ENCODE measurements around the gene MDP1.

The MDP1 gene

GRCh38 chr14:24185741-24186140 lies 30.1 kb downstream of the MDP1 start:
- Mint-ChIP-seq H3K27ac (ENCODE audit: low read depth) (no peak overlapping the region), H3K4me1 (peaks cover 29% of the 10 kb centered on the region), H3K4me3 (no peak overlapping the region), H3K27me3 (no peaks in the 10 kb centered on the region), H3K9me3 (no peaks in the 10 kb centered on the region), H3K36me3 (ENCODE audit: insufficient read depth) (peaks cover 14% of the 10 kb centered on the region)
- ATAC-seq (replicated peaks; ENCODE audit: extremely low read depth, poor library complexity, severe bottlenecking) (no peak), DNase-seq (ENCODE audit: low spot score in 2 of 2) (no peak)

- no peaks in the 10 kb centered on the region for H3K9me3 Mint-ChIP-seq
- ATAC-seq (replicated peaks; ENCODE audit: extremely low read depth, poor library complexity, severe bottlenecking) (no peak), DNase-seq (ENCODE audit: low spot score in 2 of 2) (no peak)
- H3K27me3 Mint-ChIP-seq, result no peaks in the 10 kb centered on the region
- H3K36me3 Mint-ChIP-seq (ENCODE audit: insufficient read depth), result peaks cover 17% of the 10 kb centered on the region
- peak overlapping the region; percentile 38 for H3K27ac Mint-ChIP-seq (ENCODE audit: low read depth)
- H3K4me3 Mint-ChIP-seq, result no peak overlapping the region
- H3K4me1 Mint-ChIP-seq, result peaks cover 29% of the 10 kb centered on the region
These were observed 30.8 kb downstream of the MDP1 start for GRCh38 chr14:24185026-24185425.

GRCh38 chr14:24184104-24184970 lies 31.5 kb downstream of the MDP1 start:
- no peak overlapping the region for H3K4me3 Mint-ChIP-seq
- H3K27me3 Mint-ChIP-seq, result no peaks in the 10 kb centered on the region
- DNase-seq (ENCODE audit: low spot score in 2 of 2) (no peak), ATAC-seq (replicated peaks; ENCODE audit: extremely low read depth, poor library complexity, severe bottlenecking) (no peak)
- H3K27ac Mint-ChIP-seq (ENCODE audit: low read depth), result peak overlapping the region; percentile 38
- no peaks in the 10 kb centered on the region for H3K9me3 Mint-ChIP-seq
- H3K4me1 Mint-ChIP-seq, result peaks cover 27% of the 10 kb centered on the region
- H3K36me3 Mint-ChIP-seq (ENCODE audit: insufficient read depth), result peaks cover 20% of the 10 kb centered on the region

GRCh38 chr14:24183014-24183481 lies 32.8 kb downstream of the MDP1 start:
- H3K4me3 Mint-ChIP-seq, result no peak overlapping the region
- no peaks in the 10 kb centered on the region for H3K27me3 Mint-ChIP-seq
- H3K4me1 Mint-ChIP-seq, result peaks cover 16% of the 10 kb centered on the region
- DNase-seq (ENCODE audit: low spot score in 2 of 2), result no peak
- peak overlapping the region; percentile 83 for H3K27ac Mint-ChIP-seq (ENCODE audit: low read depth)
- H3K9me3 Mint-ChIP-seq, result no peaks in the 10 kb centered on the region
- H3K36me3 Mint-ChIP-seq (ENCODE audit: insufficient read depth), result peaks cover 18% of the 10 kb centered on the region
- no peak for ATAC-seq (replicated peaks; ENCODE audit: extremely low read depth, poor library complexity, severe bottlenecking)

- no peak for ATAC-seq (replicated peaks; ENCODE audit: extremely low read depth, poor library complexity, severe bottlenecking)
- Mint-ChIP-seq H3K36me3 (ENCODE audit: insufficient read depth) (peaks cover 24% of the 10 kb centered on the region), H3K4me1 (peaks cover 8% of the 10 kb centered on the region), H3K27ac (ENCODE audit: low read depth) (peak overlapping the region; percentile 83), H3K9me3 (no peaks in the 10 kb centered on the region), H3K4me3 (no peak overlapping the region), H3K27me3 (no peaks in the 10 kb centered on the region)
- no peak for DNase-seq (ENCODE audit: low spot score in 2 of 2)
These were observed 33.6 kb downstream of the MDP1 start for GRCh38 chr14:24182110-24182882.

- Mint-ChIP-seq H3K27me3 (no peaks in the 10 kb centered on the region), H3K36me3 (ENCODE audit: insufficient read depth) (peaks cover 21% of the 10 kb centered on the region), H3K4me1 (peaks cover 4% of the 10 kb centered on the region), H3K9me3 (no peaks in the 10 kb centered on the region), H3K27ac (ENCODE audit: low read depth) (peak overlapping the region; percentile 83), H3K4me3 (no peak overlapping the region)
- ATAC-seq (replicated peaks; ENCODE audit: extremely low read depth, poor library complexity, severe bottlenecking) (no peak), DNase-seq (ENCODE audit: low spot score in 2 of 2) (no peak)
These were observed 34.3 kb downstream of the MDP1 start for GRCh38 chr14:24181371-24182077.

GRCh38 chr14:24179961-24180796 lies 35.7 kb downstream of the MDP1 start:
- H3K27me3 Mint-ChIP-seq, result no peaks in the 10 kb centered on the region
- H3K9me3 Mint-ChIP-seq, result no peaks in the 10 kb centered on the region
- DNase-seq (ENCODE audit: low spot score in 2 of 2) (no peak), ATAC-seq (replicated peaks; ENCODE audit: extremely low read depth, poor library complexity, severe bottlenecking) (no peak)
- H3K27ac Mint-ChIP-seq (ENCODE audit: low read depth), result no peak overlapping the region
- H3K4me1 Mint-ChIP-seq, result peaks cover 7% of the 10 kb centered on the region
- H3K36me3 Mint-ChIP-seq (ENCODE audit: insufficient read depth), result peaks cover 26% of the 10 kb centered on the region
- no peak overlapping the region for H3K4me3 Mint-ChIP-seq

GRCh38 chr14:24179294-24179960 lies 36.4 kb downstream of the MDP1 start:
- no peak for ATAC-seq (replicated peaks; ENCODE audit: extremely low read depth, poor library complexity, severe bottlenecking)
- Mint-ChIP-seq H3K27ac (ENCODE audit: low read depth) (peak overlapping the region; percentile 49), H3K36me3 (ENCODE audit: insufficient read depth) (peaks cover 29% of the 10 kb centered on the region), H3K4me1 (peaks cover 15% of the 10 kb centered on the region), H3K4me3 (no peak overlapping the region), H3K9me3 (no peaks in the 10 kb centered on the region), H3K27me3 (no peaks in the 10 kb centered on the region)
- DNase-seq (ENCODE audit: low spot score in 2 of 2), result no peak

GRCh38 chr14:24178399-24179178 lies 37.3 kb downstream of the MDP1 start:
- Mint-ChIP-seq H3K27ac (ENCODE audit: low read depth) (peak overlapping the region; percentile 49), H3K4me3 (no peak overlapping the region), H3K27me3 (no peaks in the 10 kb centered on the region), H3K36me3 (ENCODE audit: insufficient read depth) (peaks cover 29% of the 10 kb centered on the region), H3K9me3 (no peaks in the 10 kb centered on the region), H3K4me1 (peaks cover 19% of the 10 kb centered on the region)
- no peak for DNase-seq (ENCODE audit: low spot score in 2 of 2)
- ATAC-seq (replicated peaks; ENCODE audit: extremely low read depth, poor library complexity, severe bottlenecking), result no peak

- H3K36me3 Mint-ChIP-seq (ENCODE audit: insufficient read depth), result peaks cover 29% of the 10 kb centered on the region
These were observed 38.0 kb downstream of the MDP1 start for GRCh38 chr14:24177891-24178290.

More at GRCh38 chr14:24177891-24178290, 38.0 kb downstream of the MDP1 start:
- Mint-ChIP-seq H3K27ac (ENCODE audit: low read depth) (no peak overlapping the region), H3K4me1 (peaks cover 26% of the 10 kb centered on the region), H3K9me3 (no peaks in the 10 kb centered on the region), H3K4me3 (no peak overlapping the region), H3K27me3 (no peaks in the 10 kb centered on the region)
- DNase-seq (ENCODE audit: low spot score in 2 of 2), result no peak
- no peak for ATAC-seq (replicated peaks; ENCODE audit: extremely low read depth, poor library complexity, severe bottlenecking)

All from central memory CD8-positive, alpha-beta T cell (primary cell).